8988T (cell line): ENCODE data around the gene SELENBP1.
"Not testable (repeated sequence)": the region's sequence is repeated elsewhere in the genome, so short reads cannot be mapped to it uniquely, and the experiment has no call there.

Experiments
- DNase-seq: peaks from one replicate; pipeline ENCODE4 v3.0.0; 2011

The SELENBP1 gene

DNA sequence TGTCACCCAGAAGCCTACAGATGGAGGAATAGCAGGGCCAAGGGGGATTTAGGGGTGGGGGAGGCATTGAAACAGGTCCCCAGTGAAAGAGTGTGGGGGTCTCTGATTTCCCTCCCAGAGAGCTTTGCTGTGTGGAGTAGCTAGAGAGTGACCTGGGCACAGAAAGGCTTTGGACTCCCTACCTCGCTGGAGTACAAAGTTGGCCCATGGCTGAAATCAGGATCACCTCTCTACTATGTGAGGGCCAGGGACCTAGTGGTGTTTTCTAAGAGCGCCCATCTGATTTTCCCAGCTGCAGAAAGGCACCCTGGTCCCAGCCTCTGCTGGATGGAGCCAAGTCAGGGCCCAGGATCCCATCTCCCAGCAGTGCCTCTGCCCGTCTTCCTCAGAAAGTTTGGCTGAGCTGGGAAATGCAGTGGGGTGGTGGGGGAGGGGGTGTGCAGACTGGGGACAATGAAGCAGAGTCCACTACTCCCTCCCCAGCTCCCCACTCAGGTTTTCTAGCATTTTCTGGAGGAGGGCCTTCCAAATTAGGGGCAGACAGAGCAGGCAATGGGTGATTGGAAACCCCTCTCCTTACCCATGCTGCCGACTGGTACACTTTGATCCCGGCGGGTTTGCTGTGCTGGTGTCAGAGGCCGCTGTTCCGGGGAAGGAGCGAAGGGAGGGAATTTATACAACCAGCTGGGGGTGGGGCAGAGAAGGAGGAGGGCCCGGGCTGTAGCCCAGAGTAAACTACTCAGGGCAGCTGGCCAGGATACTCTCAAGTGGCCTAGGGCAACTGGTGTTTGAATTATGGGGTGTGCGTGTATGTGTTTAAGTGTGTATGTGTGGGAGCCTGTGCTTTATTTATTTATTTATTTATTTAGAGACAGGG, at the start of gene SELENBP1:
Gene SELENBP1, minus strand, starts transcription at position 648 of the 877 bp plus-strand sequence. Its CDS starts 64 bp downstream, at position 584.
- no peak for DNase-seq

DNA sequence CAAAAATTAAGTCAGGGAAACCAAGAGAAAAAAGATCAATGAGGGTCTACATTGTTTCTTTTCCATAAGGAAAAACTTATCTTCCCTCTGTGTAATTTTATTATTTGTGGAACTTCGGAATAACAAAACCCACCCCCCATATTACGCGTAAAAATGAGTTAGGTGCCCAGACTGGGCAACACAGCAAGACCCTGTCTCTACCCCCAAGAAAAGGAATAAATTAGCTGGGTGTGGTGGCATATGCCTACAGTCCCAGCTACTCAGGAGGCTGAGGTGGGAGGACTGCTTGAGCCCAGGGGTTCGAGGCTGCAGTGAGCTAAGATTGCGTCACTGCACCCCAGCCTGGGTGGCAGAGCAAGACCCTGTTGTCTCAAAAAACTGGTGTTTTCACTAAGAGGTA, 47.3 kb upstream of the SELENBP1 start:
- DNase-seq = no peak

DNA sequence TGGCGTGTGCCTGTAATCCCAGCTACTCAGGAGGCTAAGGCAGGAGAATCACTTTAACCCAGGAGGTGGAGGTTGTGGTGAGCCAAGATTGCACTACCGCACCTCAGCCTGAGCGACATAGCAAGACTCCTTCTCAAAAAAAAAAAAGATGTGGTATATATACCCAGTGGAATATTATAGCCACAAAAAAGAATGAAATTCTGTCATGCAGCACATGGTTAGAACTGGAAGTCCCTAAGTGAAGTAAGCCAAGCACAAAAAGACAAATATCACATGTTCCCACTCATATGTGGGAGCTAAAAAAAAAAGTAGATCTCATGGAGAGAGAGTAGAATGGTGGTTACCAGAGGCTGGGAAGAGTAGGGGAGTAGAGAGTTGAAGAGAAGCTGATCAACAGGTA, 45.6 kb upstream of the SELENBP1 start:
- DNase-seq = no peak

DNA sequence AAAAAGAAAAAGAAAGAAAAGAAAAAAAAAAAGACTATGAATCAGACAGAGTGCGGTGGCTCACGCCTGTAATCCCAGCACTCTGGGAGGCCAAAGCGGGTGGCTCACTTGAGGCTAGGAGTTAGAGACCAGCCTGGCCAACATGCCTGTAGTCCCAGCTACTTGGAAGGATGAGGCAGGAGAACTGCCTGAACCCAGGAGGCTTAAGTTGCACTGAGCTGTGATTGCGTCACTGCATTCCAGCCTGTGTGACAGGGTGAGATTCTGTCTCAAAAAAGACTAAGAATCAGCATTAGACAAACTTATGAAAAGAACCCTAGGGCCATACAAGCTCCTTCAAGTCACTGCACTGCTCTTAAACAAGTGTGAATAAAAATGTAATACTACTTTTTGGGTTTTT, 43.7 kb upstream of the SELENBP1 start:
- no peak for DNase-seq

DNA sequence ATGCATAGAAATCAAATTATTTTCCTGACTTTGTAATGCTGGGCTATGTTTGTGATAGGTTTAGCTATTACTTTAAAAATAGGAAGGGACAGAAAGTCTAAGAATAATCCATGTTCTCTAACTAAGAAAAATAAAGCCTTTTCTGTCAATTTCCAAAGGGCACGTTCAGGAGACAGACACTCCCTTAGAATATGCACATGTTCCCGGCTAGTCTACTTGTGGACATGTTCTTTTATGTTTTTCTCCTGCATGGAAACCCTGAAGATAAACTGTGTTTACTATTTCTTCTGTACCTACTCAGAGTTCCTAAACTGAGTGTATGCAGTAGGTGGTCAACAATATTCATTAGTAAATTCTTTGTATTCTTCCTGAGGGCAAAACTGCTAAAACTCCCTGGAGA, 39.4 kb upstream of the SELENBP1 start:
- no peak for DNase-seq

DNA sequence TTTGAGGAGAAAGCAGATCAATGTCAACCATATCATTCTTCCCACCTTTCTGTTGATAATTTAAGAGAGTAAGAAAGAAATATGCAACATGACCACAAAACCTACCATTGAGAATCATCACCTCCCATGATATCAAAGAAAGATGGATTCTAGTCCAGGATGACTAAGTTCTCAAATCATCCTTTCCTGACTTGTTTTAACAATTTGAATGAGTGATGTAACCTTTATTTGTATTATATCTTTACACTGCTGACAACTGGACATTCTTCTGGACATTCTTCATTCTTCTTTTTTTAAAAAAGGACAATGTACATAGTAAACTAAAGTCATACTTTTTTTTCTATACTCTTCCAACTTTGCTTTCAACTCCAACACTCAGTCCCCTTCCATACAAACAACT, 36.4 kb upstream of the SELENBP1 start:
- DNase-seq = no peak

DNA sequence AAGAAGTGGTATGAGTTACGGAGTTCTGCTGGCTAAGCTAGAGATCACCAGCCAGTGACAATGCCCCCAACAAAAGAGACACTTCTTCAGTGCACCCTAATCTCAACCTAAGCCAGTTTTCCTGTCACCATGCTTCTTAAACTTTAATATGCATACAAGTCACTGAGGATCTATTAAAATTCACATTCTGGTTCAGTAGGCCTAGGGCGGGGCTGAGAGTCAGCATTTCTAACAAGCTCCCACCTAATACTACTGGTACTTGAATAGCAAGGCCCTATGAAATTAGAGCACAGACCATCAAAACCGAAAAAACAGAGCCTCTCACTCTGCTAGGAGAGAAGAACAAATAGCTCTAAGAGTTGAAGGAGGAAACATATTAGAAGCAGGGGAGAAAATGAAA, 34.8 kb upstream of the SELENBP1 start:
- no peak for DNase-seq

DNA sequence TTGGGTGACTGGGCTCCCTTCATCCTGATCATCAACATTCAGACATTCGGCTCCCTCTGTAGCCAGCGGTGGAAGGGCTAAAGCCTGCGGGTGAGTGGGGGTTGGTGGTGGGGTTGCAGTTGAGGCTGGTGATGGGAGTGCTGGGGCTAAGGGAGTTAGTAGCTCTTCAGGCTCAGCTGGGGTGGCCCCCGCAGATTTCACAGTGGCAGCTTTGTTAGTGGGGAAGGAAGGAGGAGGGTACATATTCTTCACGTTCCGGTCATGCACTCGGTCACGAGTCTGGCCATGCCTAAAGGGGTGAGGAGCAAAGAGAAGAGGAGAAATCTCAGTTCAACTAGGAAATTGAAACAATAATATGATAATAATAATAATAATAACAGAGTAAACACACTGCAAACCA, 33.7 kb upstream of the SELENBP1 start:
- DNase-seq = no peak

DNA sequence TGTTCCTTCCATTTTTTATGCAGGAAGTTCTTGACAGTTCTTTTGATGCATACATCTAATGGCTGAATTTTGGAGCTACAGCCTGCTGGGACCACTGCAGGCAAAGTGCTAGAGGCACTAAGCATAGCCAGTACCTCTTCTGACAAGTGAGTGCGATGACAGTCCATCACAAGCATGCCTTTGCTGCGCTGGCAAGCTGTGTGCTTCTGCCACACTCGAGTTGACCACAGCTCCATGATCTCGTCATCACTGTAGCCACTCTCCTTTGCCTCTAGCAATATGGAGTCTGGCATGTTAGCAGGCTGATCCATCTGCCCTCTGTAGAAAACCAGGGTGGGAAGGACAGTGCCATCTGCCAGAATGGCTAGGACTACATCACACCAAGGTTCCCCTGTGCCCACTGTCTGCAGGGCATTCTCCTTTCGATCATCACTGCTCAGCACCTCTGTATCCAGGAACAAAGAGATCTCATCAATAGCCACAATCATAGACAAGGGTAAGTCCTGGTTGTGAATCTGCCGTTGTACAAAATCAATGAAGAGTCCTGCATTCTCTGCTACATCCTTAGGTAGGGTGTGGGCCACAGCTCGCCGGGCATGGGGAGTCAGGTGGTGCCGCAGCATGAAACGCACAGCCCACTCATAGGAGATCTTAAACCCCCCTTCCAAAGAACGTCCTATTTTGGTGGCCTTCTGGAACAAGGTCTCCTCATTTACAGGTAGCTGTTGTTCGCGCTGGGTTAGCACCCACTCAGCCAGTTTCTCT, 32.9 kb upstream of the SELENBP1 start:
- DNase-seq = no peak

DNA sequence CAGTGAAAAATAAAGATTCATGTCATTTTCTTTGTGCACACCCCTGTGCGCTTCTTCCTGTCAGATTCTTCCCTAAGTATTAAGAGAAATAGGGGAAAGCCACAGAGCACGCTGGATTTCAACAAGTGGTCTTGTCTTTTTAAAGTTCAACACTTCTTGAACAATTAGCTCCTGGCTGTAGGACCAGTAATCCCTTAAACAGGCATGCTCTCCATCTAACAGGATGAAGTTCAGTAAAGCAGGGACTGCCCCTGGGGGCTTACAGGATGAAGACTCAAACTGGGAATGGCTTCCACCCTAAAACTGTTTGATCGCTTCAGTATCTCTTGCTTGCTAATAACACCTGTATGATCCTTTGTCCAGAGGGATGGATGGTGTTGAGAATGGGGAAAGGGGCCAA, 31.1 kb upstream of the SELENBP1 start:
- no peak for DNase-seq

DNA sequence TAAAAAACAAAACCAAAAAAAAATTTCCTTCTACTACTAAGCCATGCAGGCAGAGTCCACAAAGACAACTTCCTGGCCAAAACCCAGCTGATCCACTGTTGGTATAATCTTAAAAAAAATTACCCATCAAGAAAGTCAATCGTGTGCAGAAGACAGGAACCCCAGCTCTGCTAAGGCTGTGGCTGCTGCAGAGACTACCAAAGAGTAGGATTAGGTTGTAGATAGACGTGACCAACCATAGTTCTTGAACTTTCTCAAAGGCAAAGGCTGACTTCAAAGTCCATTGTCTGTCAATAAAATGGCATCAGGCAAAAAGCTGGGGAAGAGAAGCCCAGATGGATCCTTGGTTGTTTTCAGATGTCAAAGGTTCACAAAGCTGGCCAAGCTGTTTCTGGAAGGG, 30.3 kb upstream of the SELENBP1 start:
- DNase-seq = no peak

DNA sequence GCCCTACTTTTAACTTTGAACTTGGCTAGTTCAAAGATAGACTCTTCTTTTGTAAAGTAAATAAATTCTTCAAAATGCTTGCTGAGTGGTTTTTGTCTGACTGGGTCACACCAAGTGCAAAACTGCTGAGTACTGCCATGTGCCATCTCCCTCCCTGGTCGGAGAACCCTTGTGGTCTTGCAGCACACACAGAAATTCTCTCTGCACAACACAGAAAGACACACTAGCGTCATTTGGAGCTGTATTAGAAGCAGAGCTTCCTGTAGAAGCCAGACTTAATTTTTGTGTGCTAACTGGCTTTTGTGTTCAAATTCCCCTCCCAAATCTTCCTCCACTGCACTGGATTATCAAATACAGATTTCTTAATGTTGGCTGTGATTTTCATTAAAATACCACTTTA, 29.4 kb upstream of the SELENBP1 start:
- no peak for DNase-seq

DNA sequence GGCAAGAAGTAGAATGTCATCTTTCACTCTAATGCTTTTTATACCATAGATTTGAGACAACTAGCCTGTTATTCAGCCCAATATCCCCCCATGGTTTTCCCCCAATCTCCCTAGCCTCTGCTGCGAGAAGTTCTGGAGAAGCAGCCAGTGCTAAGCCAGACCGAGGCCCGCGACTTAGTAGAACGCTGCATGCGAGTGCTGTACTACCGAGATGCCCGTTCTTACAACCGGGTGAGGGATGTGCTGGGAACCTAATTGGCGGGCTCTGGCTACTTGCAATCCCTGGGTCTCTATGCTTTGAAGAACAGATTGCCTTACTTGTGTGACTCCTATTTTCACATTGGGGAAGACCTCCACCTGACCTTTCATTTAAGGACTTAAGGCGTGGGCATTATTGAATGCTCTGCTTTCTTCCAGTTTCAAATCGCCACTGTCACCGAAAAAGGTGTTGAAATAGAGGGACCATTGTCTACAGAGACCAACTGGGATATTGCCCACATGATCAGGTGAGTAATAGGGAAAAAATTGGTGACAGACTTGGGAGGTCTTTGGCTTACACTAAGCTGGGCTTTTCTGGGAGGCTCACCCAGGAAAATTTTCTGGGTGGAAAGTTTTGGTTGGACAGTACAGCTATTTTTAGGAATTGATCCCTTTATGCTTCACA, 28.8 kb upstream of the SELENBP1 start:
- no peak for DNase-seq

DNA sequence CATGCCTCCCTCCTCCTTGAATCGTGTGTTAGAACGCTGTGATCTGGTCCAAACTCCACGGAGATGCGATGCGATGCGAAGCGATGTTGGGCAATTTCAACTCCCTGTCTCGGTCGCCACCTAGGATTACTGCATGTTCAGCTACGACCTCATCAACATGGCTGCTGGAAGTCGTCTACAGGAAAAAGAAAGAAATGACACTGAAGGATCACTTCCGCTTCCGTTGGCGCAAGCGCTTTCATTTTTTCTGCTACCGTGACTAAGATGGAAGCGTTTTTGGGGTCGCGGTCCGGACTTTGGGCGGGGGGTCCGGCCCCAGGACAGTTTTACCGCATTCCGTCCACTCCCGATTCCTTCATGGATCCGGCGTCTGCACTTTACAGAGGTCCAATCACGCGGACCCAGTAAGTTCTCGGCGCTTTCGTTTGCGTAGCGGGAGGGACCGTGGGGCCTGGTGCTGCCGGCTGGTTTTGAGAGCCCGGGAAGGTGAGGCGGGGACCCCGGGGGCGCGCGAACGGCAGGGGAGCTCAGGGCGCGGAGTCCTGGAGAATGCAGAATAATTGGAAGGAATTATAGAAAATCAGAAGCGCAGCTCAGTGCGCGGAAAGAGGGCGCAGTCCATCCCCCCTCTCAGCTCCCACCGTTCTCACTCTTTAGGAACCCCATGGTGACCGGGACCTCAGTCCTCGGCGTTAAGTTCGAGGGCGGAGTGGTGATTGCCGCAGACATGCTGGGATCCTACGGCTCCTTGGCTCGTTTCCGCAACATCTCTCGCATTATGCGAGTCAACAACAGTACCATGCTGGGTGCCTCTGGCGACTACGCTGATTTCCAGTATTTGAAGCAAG, 27.0 kb upstream of the SELENBP1 start, which contains the start of gene PSMB4:
Gene PSMB4, plus strand, starts transcription at position 250 of the 848 bp plus-strand sequence. Its CDS starts 15 bp downstream, at position 265.
- peak; percentile 41 for DNase-seq

DNA sequence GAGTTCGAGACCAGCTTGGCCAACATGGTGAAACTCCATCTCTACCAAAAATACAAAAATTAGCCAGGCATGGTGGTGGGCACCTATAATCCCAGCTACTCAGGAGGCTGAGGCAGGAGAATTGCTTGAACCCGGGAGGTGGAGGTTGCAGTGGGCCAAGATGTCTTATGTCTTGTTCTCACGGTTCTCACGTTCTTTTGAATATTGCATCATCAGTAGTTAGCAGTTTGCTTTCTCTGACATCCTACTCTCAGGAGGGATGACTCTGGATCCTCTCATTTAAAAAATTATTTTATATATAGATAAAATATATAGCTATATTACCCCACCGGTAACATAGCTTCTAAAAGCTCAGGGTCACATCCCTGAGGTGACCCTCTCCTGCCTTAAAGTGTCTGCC, 23.8 kb upstream of the SELENBP1 start:
- not testable (repeated sequence) for DNase-seq

DNA sequence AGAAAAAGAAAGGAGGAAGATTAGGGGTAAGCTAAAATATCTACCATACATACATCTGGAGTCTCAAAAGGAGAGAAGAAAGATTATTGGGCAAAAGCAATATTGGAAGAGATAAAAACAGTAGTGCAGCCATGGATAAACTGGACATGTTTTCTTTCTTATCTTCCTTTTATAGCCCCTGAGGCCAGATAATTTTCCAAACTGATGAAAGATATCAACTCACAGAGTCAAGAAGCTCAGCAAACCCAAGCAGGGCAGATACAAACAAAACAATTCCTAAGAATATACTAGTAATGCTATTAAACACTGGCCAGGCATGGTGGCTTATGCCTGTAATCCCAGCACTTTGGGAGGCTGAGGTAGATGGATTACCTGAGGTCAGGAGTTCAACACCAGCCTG, 21.1 kb upstream of the SELENBP1 start:
- DNase-seq = no peak

DNA sequence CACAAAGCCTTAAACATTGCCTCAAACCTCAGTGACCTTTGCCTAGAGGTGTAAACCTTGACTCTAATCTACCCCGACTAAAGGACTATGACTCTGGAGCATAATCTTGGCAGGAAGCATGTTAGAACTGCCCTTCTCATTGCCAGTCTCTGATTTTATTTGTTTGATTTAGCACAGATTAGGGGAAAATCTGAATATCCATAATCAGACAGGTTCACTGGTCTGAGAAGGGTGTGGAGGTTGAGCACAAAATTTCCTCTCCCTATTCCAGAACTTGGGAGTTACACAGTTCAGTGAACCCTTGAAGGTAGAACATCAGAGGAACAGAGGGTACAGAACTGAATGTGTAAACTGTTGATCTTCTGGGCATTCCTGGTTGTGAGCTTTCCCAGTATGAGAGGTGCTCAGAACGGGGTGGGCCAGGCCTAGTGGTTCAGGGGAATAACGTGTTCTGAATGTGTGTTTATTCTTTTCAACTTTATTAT, 18.6 kb upstream of the SELENBP1 start:
- DNase-seq = no peak

DNA sequence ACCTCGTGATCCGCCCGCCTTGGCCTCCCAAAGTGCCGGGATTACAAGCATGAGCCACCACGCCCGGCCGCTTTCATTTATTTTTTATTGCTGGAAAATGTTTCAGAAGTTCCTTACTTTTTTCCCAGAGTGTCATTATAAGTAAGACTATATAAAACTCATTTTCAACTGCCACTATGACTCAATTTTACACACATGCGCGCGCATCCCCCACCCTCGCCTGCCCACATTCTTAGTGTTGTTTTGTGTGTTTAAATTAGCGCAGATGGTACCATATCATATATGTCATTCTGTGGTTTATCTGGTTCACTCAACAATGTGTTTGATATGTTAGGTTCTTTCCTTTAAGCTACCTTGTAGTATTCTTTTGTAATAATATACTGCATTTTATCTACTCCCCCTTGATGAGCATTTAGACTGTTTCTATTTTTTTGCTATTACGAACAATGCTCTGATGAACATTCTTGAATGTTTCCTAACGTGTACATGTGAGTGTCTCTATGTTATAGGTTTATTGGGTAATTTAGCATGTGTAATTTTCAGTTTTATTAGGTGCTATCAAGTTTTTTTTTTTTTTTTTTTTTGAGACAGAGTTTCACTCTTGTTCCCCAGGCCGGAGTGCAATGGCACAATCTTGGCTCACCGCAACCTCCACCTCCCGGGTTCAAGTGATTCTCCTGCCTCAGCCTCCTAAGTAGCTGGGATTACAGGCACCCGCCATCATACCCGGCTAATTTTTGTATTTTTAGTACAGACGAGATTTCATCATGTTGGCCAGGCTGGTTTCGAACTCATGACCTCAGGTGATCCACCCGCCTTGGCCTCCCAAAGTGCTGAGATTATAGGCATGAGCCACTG, 17.9 kb upstream of the SELENBP1 start:
- DNase-seq = not testable (repeated sequence)

DNA sequence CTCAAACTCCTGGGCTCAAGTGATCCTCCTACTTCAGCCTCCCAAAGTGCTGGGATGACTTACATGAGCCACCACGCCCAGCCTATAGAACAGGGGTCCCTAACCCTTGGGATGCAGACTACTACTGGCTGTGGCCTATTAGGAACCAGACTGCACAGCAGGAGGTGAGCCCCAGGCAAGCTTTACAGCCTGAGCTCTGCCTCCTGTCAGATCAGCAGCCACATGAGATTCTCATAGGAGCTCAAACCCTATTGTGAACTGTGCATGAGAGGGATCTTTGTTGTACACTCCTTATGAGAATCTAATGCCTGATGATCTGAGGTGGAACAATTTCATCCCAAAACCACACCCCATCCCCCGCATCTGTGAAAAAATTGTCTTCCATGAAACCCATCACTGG, 13.5 kb upstream of the SELENBP1 start:
- no peak for DNase-seq

DNA sequence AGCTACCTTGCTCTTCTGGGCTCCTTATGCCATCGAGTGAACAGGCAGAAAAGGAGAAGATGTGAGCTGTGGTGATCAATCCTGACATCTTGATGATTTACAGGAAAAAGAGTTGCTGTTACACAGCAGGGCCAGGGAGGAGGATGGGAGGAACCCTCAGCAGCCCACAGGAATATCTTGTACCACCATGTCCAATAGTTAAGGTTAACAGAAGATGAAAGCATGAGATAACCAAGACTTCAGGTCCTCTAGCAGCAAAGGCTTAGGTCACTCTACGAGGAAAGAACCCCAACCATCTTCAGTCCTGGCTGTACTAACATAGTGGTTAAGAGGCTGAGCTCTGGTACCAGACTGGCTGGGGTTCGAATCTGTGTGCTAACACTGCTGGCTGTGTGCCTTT, 12.1 kb upstream of the SELENBP1 start:
- no peak for DNase-seq

DNA sequence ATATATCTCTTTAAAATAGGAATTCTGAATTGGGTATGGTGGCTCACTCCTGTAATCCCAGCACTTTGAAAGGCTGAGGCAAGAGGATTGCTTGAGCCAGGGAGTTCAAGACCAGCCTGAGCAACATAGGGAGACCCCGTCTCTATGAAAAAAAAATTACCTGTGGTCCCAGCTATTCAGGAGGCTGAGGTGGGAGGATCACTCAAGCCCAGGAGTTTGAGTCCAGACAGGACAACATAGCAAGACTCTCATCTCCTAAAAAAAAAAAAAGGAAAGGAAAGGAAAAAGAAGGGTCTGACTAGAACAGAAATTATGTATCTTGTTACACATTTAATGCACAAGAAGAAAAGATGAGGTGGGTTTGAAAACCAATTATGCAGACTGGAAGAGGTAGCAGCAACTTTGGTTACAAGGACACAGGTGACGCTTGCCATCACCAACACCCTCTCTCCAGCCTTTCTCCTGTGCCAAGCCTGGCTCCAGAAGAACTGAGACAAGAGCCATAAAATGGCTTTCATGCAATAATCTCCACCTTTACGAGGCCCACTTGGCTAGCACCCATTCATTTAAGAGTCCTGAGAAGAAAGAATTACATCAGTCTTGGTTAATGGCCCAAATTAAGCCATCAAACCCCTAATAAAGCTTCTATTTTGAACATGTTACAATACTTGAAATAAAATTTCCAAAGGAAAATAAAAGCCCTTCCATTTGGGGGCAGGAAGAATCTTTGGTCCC, 4.8 kb upstream of the SELENBP1 start:
- DNase-seq = no peak
